ENCODE data around the gene NR4A2.

Gene NR4A2

DNA sequence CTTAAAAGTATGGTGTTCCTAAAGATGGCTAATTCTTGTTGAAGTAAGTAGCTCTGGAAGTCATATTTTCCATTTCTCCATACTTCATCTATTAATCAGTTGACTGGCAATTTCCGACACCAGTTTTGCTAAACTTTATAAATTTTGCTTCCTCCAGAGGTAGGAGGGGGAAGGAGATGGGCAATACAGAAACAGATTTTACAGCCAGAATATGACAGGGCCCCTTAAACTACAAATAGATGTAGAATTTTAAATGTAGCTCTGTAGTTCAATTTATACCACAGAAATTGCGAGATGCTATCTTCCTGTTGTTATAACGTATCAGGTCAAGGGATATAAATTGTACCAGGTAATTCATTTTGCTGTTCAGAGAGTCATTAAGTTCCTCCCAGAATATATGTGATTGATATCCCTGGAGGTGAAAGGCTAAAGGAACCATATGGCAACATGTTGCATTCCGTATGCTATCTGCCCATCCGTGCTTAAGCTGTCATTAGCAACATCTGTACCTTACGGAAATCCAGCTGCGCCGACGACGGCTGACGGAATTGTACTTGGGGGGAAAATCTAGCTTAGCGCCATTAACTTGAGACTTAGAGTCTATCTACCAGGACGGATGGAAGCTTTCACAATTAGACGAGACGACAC, 8.4 kb upstream of the NR4A2 start:
- TF ChIP-seq, protein P1, sequence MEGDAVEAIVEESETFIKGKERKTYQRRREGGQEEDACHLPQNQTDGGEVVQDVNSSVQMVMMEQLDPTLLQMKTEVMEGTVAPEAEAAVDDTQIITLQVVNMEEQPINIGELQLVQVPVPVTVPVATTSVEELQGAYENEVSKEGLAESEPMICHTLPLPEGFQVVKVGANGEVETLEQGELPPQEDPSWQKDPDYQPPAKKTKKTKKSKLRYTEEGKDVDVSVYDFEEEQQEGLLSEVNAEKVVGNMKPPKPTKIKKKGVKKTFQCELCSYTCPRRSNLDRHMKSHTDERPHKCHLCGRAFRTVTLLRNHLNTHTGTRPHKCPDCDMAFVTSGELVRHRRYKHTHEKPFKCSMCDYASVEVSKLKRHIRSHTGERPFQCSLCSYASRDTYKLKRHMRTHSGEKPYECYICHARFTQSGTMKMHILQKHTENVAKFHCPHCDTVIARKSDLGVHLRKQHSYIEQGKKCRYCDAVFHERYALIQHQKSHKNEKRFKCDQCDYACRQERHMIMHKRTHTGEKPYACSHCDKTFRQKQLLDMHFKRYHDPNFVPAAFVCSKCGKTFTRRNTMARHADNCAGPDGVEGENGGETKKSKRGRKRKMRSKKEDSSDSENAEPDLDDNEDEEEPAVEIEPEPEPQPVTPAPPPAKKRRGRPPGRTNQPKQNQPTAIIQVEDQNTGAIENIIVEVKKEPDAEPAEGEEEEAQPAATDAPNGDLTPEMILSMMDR (IDR thresholded peaks at IDR 0.05; ENCODE audit: extremely low read depth, insufficient read depth, missing control alignments): no peak
- DNase-seq (ENCODE audit: low spot score): peak; percentile 19
- in situ Hi-C loops (cut with MboI; ENCODE audit: low pct_unique_long_range_greater_than_20kb, low sequenced_read_pairs, unreplicated experiment): loop anchor here (10.0 kb wide), 1 partner anchor 54 kb away; no protein-coding TSS in a partner anchor

GRCh38 chr2:156340377-156340776, 7.9 kb upstream of the NR4A2 start:
- no peak for DNase-seq (ENCODE audit: low spot score)
- TF ChIP-seq, protein P1 (IDR thresholded peaks at IDR 0.05; ENCODE audit: extremely low read depth, insufficient read depth, missing control alignments): no peak
- in situ Hi-C loops (cut with MboI; ENCODE audit: low pct_unique_long_range_greater_than_20kb, low sequenced_read_pairs, unreplicated experiment): loop anchor here (10.0 kb wide), 1 partner anchor 54 kb away; no protein-coding TSS in a partner anchor

DNA sequence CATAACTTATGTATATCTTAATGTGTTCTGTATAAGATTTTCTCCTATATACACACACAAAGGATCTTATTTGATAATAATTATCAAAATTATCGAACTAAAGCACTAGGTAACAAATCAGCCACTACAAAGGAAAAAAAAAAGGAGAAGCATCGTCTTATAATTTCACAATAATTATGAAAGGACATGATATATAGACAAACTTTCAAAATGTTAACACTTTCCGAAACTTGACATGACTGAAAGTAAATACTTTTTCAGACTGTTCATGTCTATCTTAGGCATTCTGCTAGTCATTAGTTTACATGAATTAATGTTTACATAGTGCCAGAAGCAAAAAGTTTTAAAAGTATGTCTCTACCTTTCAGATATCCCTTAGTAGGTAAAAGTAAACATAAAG, 7.3 kb upstream of the NR4A2 start:
- TF ChIP-seq, protein P1 (IDR thresholded peaks at IDR 0.05; ENCODE audit: extremely low read depth, insufficient read depth, missing control alignments): no peak
- in situ Hi-C loops (cut with MboI; ENCODE audit: low pct_unique_long_range_greater_than_20kb, low sequenced_read_pairs, unreplicated experiment): loop anchor here (10.0 kb wide), 2 partner anchors 55 to 245 kb away; no protein-coding TSS in a partner anchor
- no peak for DNase-seq (ENCODE audit: low spot score)

- no peak for DNase-seq (ENCODE audit: low spot score)
- TF ChIP-seq, protein P1 (IDR thresholded peaks at IDR 0.05; ENCODE audit: extremely low read depth, insufficient read depth, missing control alignments): no peak
- in situ Hi-C loops (cut with MboI; ENCODE audit: low pct_unique_long_range_greater_than_20kb, low sequenced_read_pairs, unreplicated experiment): loop anchor here (10.0 kb wide), 1 partner anchor 246 kb away; no protein-coding TSS in a partner anchor
Observed at GRCh38 chr2:156339110-156339847, 6.8 kb upstream of the NR4A2 start.

- in situ Hi-C loops (cut with MboI; ENCODE audit: low pct_unique_long_range_greater_than_20kb, low sequenced_read_pairs, unreplicated experiment): loop anchor here (10.0 kb wide), 1 partner anchor 246 kb away; no protein-coding TSS in a partner anchor
- TF ChIP-seq, protein P1 (IDR thresholded peaks at IDR 0.05; ENCODE audit: extremely low read depth, insufficient read depth, missing control alignments): no peak
- no peak for DNase-seq (ENCODE audit: low spot score)
Observed at GRCh38 chr2:156338578-156338977, 6.1 kb upstream of the NR4A2 start.

GRCh38 chr2:156334496-156335478, 2.3 kb upstream of the NR4A2 start:
- TF ChIP-seq, protein P1 (IDR thresholded peaks at IDR 0.05; ENCODE audit: extremely low read depth, insufficient read depth, missing control alignments): peak; percentile 38
- in situ Hi-C loops (cut with MboI; ENCODE audit: low pct_unique_long_range_greater_than_20kb, low sequenced_read_pairs, unreplicated experiment): loop anchor here (10.0 kb wide), 1 partner anchor 250 kb away; no protein-coding TSS in a partner anchor
- DNase-seq (ENCODE audit: low spot score): peak; percentile 62

Data from GM13977 (cell line).